Choroid plexus epithelial cell (primary cell): ENCODE results near the gene FER.
A peak's percentile ranks its signal among the peaks of the same experiment; 100 is the strongest.

Source experiments
- DNase-seq: peaks from one replicate; pipeline ENCODE4 v3.0.0-alpha.2; 2010; ENCODE audit warnings: low read depth
- H3K4me3 ChIP-seq: 2 replicates; pipeline ENCODE4 v1.5.1; 2011; ENCODE audit warnings: low read depth, mild to moderate bottlenecking, control low read depth, low read length, moderate library complexity
- CTCF ChIP-seq: conservative IDR thresholded peaks from 2 replicates; pipeline ENCODE4 v1.5.1; 2011; ENCODE audit warnings: low read depth, mild to moderate bottlenecking, control low read depth, inconsistent platforms, low read length, moderate library complexity

The FER gene

GRCh38 chr5:108743846-108744245 is 3.9 kb upstream of the FER start:
- TF ChIP-seq CTCF = no peak
- no peak overlapping the region for H3K4me3 ChIP-seq
- no peak for DNase-seq

- peak overlapping the region; percentile 86 for H3K4me3 ChIP-seq
- no peak for DNase-seq
- TF ChIP-seq CTCF = no peak
Measured at GRCh38 chr5:108747111-108747773, 455 bp upstream of the FER start.

GRCh38 chr5:108748401-108749127 is 867 bp downstream of the FER start:
- peak; percentile 21 for TF ChIP-seq CTCF
- H3K4me3 ChIP-seq = peak overlapping the region; percentile 86
- DNase-seq = peak; percentile 99

GRCh38 chr5:108749128-108749861 is 1.6 kb downstream of the FER start:
- DNase-seq = peak; percentile 24

GRCh38 chr5:108753331-108753730 is 5.6 kb downstream of the FER start:
- DNase-seq = peak; percentile 73
- H3K4me3 ChIP-seq = no peak overlapping the region
- no peak for TF ChIP-seq CTCF

More at GRCh38 chr5:108749128-108749861, 1.6 kb downstream of the FER start:
- H3K4me3 ChIP-seq = peak overlapping the region; percentile 86
- TF ChIP-seq CTCF = peak; percentile 26

- TF ChIP-seq CTCF = no peak
- peak; percentile 34 for DNase-seq
- no peak overlapping the region for H3K4me3 ChIP-seq
Measured at GRCh38 chr5:108753877-108754276, 6.2 kb downstream of the FER start.
